WTC11 (cell line): ENCODE data around the gene GATD1. TPM values are rescaled to one million over a fixed set of nuclear protein-coding genes. Genes with fewer than 3 reads are reported as not detected.

ENCODE experiments used
- ATAC-seq: fragments of 200-7000 bp; cut with Tn5 transposase; 2 replicates; pipeline ENCODE4 v1.10.0; 2021; ENCODE audit warnings: mild to moderate bottlenecking, moderate library complexity
- CTCF ChIA-PET: fragments of 300-600 bp; sonication (Branson Sonifier 250); formaldehyde crosslinking; loops from one replicate; lab custom pipeline; 2021; ENCODE audit warnings: antibody characterized with exemption; lab: Charles Lee
- POLR2A ChIA-PET: fragments of 350-600 bp; sonication (Branson Sonifier 250); formaldehyde crosslinking; loops from one replicate; lab custom pipeline; 2021; ENCODE audit warnings: antibody characterized with exemption; lab: Charles Lee
- DNase-seq: peaks from one replicate; pipeline ENCODE4 v3.0.0; 2021; ENCODE audit warnings: low spot score
- H3K27ac Mint-ChIP-seq: 2 replicates; pipeline ENCODE4 v1.8.0; 2021; ENCODE audit warnings: mixed read lengths
- H3K27me3 Mint-ChIP-seq: 2 replicates; pipeline ENCODE4 v1.8.0; 2021; ENCODE audit warnings: low read depth, mild to moderate bottlenecking, moderate library complexity, mixed read lengths
- H3K36me3 Mint-ChIP-seq: 2 replicates; pipeline ENCODE4 v1.8.0; 2021; ENCODE audit warnings: mixed read lengths
- H3K4me1 Mint-ChIP-seq: 2 replicates; pipeline ENCODE4 v1.8.0; 2022; ENCODE audit warnings: mixed read lengths
- H3K4me3 Mint-ChIP-seq: 2 replicates; pipeline ENCODE4 v1.8.0; 2021; ENCODE audit warnings: mild to moderate bottlenecking, moderate library complexity, mixed read lengths
- H3K9me3 Mint-ChIP-seq: 2 replicates; pipeline ENCODE4 v1.8.0; 2021; ENCODE audit warnings: mixed read lengths
- AR ChIP-seq: fragments of 250-450 bp; sonication (Bioruptor Pico); IDR thresholded peaks from 2 replicates; pipeline ENCODE4 v1.9.0; 2021; ENCODE audit warnings: mild to moderate bottlenecking
- E2F1 ChIP-seq: sonication (generic); formaldehyde crosslinking; IDR thresholded peaks from 2 replicates; pipeline ENCODE4 v1.8.0; 2022; ENCODE audit warnings: mild to moderate bottlenecking, missing genetic modification reagents
- ELF4 ChIP-seq: sonication (generic); formaldehyde crosslinking; IDR thresholded peaks from 2 replicates; pipeline ENCODE4 v1.8.1; 2022; ENCODE audit warnings: low read depth, mild to moderate bottlenecking, moderate library complexity, missing genetic modification reagents
- FOXJ3 ChIP-seq: sonication (generic); formaldehyde crosslinking; IDR thresholded peaks from 2 replicates; pipeline ENCODE4 v1.9.0; 2021; ENCODE audit warnings: missing genetic modification reagents, mild to moderate bottlenecking, borderline replicate concordance
- IRF1 ChIP-seq: sonication (generic); formaldehyde crosslinking; IDR thresholded peaks from 2 replicates; pipeline ENCODE4 v1.8.0; 2023; ENCODE audit warnings: missing genetic modification reagents
- JAZF1 ChIP-seq: fragments of 250-450 bp; sonication (Bioruptor Pico); IDR thresholded peaks from 2 replicates; pipeline ENCODE4 v1.9.0; 2021; ENCODE audit warnings: moderate library complexity, mild to moderate bottlenecking, inconsistent platforms
- MLX ChIP-seq: sonication (generic); formaldehyde crosslinking; IDR thresholded peaks from 2 replicates; pipeline ENCODE4 v1.8.1; 2023; ENCODE audit warnings: mild to moderate bottlenecking, missing genetic modification reagents, moderate library complexity
- MXD4 ChIP-seq: fragments of 250-450 bp; sonication (Bioruptor Pico); IDR thresholded peaks from 2 replicates; pipeline ENCODE4 v1.8.0; 2021; ENCODE audit warnings: mild to moderate bottlenecking, moderate library complexity, borderline replicate concordance
- MYBL2 ChIP-seq: sonication (generic); formaldehyde crosslinking; IDR thresholded peaks from 2 replicates; pipeline ENCODE4 v1.8.1; 2023; ENCODE audit warnings: mild to moderate bottlenecking, moderate library complexity, missing genetic modification reagents
- NFATC4 ChIP-seq: fragments of 250-450 bp; sonication (Bioruptor Pico); IDR thresholded peaks from 2 replicates; pipeline ENCODE4 v1.9.0; 2021; ENCODE audit warnings: mild to moderate bottlenecking
- NFE2L1 ChIP-seq: sonication (generic); formaldehyde crosslinking; IDR thresholded peaks from 2 replicates; pipeline ENCODE4 v1.8.1; 2023; ENCODE audit warnings: missing genetic modification reagents
- RORB ChIP-seq: fragments of 250-450 bp; sonication (Bioruptor Pico); IDR thresholded peaks from 2 replicates; pipeline ENCODE4 v1.9.0; 2021; ENCODE audit warnings: mild to moderate bottlenecking
- SMAD3 ChIP-seq: sonication (generic); formaldehyde crosslinking; IDR thresholded peaks from 2 replicates; pipeline ENCODE4 v1.8.0; 2022; ENCODE audit warnings: missing genetic modification reagents, mild to moderate bottlenecking, borderline replicate concordance
- SP1 ChIP-seq: sonication (generic); formaldehyde crosslinking; conservative IDR thresholded peaks from 2 replicates; pipeline ENCODE4 v1.8.1; 2022; ENCODE audit warnings: missing genetic modification reagents
- ZNF121 ChIP-seq: sonication (generic); formaldehyde crosslinking; IDR thresholded peaks from 2 replicates; pipeline ENCODE4 v1.8.0; 2023; ENCODE audit warnings: missing genetic modification reagents
- ZNF138 ChIP-seq: sonication (generic); formaldehyde crosslinking; conservative IDR thresholded peaks from 2 replicates; pipeline ENCODE4 v1.8.1; 2022; ENCODE audit warnings: mild to moderate bottlenecking, moderate library complexity, missing genetic modification reagents
- ZNF263 ChIP-seq: sonication (generic); formaldehyde crosslinking; IDR thresholded peaks from 2 replicates; pipeline ENCODE4 v1.8.1; 2022; ENCODE audit warnings: low read depth, mild to moderate bottlenecking, moderate library complexity, missing genetic modification reagents
- ZNF281 ChIP-seq: sonication (generic); formaldehyde crosslinking; IDR thresholded peaks from 2 replicates; pipeline ENCODE4 v1.8.0; 2023; ENCODE audit warnings: mild to moderate bottlenecking, missing genetic modification reagents
- ZNF416 ChIP-seq: fragments of 250-450 bp; sonication (Bioruptor Pico); IDR thresholded peaks from 2 replicates; pipeline ENCODE4 v1.9.0; 2021; ENCODE audit warnings: mild to moderate bottlenecking, inconsistent platforms
- ZSCAN18 ChIP-seq: fragments of 250-450 bp; sonication (Bioruptor Pico); IDR thresholded peaks from 2 replicates; pipeline ENCODE4 v2.1.2; 2022; ENCODE audit warnings: mild to moderate bottlenecking, moderate library complexity
- total RNA-seq: library from RNA; stranded (reverse); gene quantifications from 3 replicates; pipeline ENCODE4 v1.2.3, GENCODE V29; 2021

The GATD1 gene
- total RNA-seq, 1 experiment from 2014 or later: 87.6 TPM

- ChIA-PET CTCF (interaction anchor here (0.7 to 1.1 kb wide), 3 partner anchors 12 to 38 kb away, joined by 3 read pairs; no protein-coding TSS in a partner anchor), POLR2A (no interaction called here)
- H3K36me3 Mint-ChIP-seq: no peaks in the 10 kb centered on the region
- peaks cover 13% of the 10 kb centered on the region for H3K4me1 Mint-ChIP-seq
- 0 out of 2 replicates have a peak overlapping the region, but pooled peaks have one; percentile 14 for H3K4me3 Mint-ChIP-seq
- no peaks in the 10 kb centered on the region for H3K27me3 Mint-ChIP-seq
- no peak overlapping the region for H3K27ac Mint-ChIP-seq
- DNase-seq (no peak), ATAC-seq (no peak)
- no peaks in the 10 kb centered on the region for H3K9me3 Mint-ChIP-seq
- no peak for TF ChIP-seq ZNF416 (CRISPR knock-in tag)
- TF ChIP-seq NFATC4 (CRISPR knock-in tag): no peak
- TF ChIP-seq MXD4 (CRISPR knock-in tag): no peak
- TF ChIP-seq MLX: no peak
- no peak for TF ChIP-seq ZNF138
- no peak for TF ChIP-seq FOXJ3 (CRISPR knock-in tag)
- TF ChIP-seq SMAD3 (CRISPR knock-in tag): no peak
- no peak for TF ChIP-seq SP1 (CRISPR knock-in tag)
- no peak for TF ChIP-seq ZSCAN18 (CRISPR knock-in tag)
- no peak for TF ChIP-seq NFE2L1 (CRISPR knock-in tag)
- no peak for TF ChIP-seq ZNF121 (CRISPR knock-in tag)
These were observed 25.6 kb upstream of the GATD1 start for GRCh38 chr11:802693-803466.

GRCh38 chr11:802018-802617, 24.8 kb upstream of the GATD1 start:
- CTCF ChIA-PET: interaction anchor here (0.7 to 1.1 kb wide), 2 partner anchors 37 to 39 kb away, joined by 3 read pairs; no protein-coding TSS in a partner anchor
- H3K4me3 Mint-ChIP-seq: no peak overlapping the region
- H3K36me3 Mint-ChIP-seq: no peaks in the 10 kb centered on the region
- ATAC-seq: no peak
- 0 out of 2 replicates have a peak, but pooled peaks cover 11% of the 10 kb centered on the region for H3K4me1 Mint-ChIP-seq
- no peak for DNase-seq
- no peak overlapping the region for H3K27ac Mint-ChIP-seq
- no peaks in the 10 kb centered on the region for H3K27me3 Mint-ChIP-seq
- H3K9me3 Mint-ChIP-seq: no peaks in the 10 kb centered on the region
- POLR2A ChIA-PET: no interaction called here
- TF ChIP-seq JAZF1 (CRISPR knock-in tag): no peak
- TF ChIP-seq RORB (CRISPR knock-in tag): no peak
- no peak for TF ChIP-seq E2F1 (CRISPR knock-in tag)
- no peak for TF ChIP-seq ZSCAN18 (CRISPR knock-in tag)
- no peak for TF ChIP-seq MYBL2 (CRISPR knock-in tag)
- TF ChIP-seq ELF4: no peak
- TF ChIP-seq IRF1 (CRISPR knock-in tag): no peak
- TF ChIP-seq ZNF281: no peak
- TF ChIP-seq ZNF263 (CRISPR knock-in tag): no peak
- TF ChIP-seq AR (CRISPR knock-in tag): no peak
